ENCODE measurements around the gene ENTPD6. TPM values are rescaled to one million over a fixed set of nuclear protein-coding genes. Genes with fewer than 3 reads are reported as not detected.
"Not testable (repeated sequence)": the region's sequence is repeated elsewhere in the genome, so short reads cannot be mapped to it uniquely, and the experiment has no call there.

The ENTPD6 gene
- total RNA-seq, 1 donor from 2014 or later: 57.8 TPM

DNA sequence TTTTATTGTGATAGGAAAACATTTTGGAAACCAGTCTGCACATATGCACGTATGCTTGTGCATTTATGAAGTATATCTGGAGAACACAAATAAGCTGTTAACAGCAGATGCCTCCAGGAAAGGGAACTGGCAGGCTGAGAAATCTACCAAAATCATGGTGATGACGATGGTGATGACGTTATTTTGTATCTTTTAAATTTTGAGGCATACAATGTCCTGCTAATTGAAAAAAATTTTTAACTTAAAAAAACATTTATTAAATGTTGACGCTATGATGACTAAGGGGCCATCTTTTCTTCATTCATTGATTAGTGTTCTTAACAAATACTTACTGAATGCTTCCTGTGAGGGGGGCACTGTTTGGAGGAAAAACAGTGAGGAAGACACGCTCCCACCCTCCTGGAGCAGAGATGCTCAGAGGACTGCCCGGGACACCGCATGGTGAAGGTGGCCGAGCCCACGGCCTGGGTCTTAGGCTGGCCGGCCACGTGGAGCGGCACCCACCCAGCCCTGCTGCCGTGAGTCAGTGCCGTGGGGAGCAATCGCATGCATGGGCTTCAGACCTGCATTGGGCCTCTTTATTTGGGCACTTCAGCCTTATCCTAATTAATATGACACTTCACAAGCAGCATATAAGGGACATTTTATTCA, 15.9 kb upstream of the ENTPD6 start:
- peak overlapping the region; percentile 63 for H3K4me2 ChIP-seq (ENCODE audit: low read length)
- H3K4me1 Mint-ChIP-seq (ENCODE audit: low read depth, unreplicated experiment): peaks cover 11% of the 10 kb centered on the region
- no peak for FAIRE-seq

DNA sequence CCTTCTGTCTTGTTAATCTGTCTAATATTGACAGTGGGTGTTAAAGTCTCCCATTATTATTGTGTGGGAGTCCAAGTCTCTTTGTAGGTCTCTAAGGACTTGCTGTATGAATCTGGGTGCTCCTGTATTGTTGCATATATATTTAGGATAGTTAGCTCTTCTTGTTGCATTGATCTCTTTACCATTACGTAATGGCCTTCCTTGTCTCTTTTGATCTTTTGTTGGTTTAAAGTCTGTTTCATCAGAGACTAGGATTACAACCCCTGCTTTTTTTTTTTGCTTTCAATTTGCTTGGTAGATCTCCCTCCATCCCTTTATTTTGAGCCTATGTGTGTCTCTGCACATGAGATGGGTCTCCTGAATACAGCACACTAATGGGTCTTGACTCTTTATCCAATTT, 11.1 kb upstream of the ENTPD6 start:
- H3K9me3 Mint-ChIP-seq (ENCODE audit: unreplicated experiment): peaks cover 46% of the 10 kb centered on the region
- H3K4me1 Mint-ChIP-seq (ENCODE audit: low read depth, unreplicated experiment); H3K36me3 ChIP-seq (ENCODE audit: insufficient read depth, low read length); H3K27ac Mint-ChIP-seq (ENCODE audit: unreplicated experiment); H3K4me2 ChIP-seq (ENCODE audit: low read length); H3K36me3 Mint-ChIP-seq (ENCODE audit: low read depth, unreplicated experiment); FAIRE-seq; H3K27ac ChIP-seq (ENCODE audit: low read depth, low read length); H2AFZ ChIP-seq (ENCODE audit: low read depth, low read length); H3K9ac ChIP-seq (ENCODE audit: low read length); H3K4me3 Mint-ChIP-seq (ENCODE audit: unreplicated experiment); H4K20me1 ChIP-seq (ENCODE audit: insufficient read depth, low read length); H3K4me3 ChIP-seq (ENCODE audit: insufficient read depth, low read depth, low read length); H3K9me3 ChIP-seq (ENCODE audit: insufficient read depth, low read depth, low read length); H3K4me1 ChIP-seq (ENCODE audit: insufficient read depth, low read length); H3K79me2 ChIP-seq (ENCODE audit: insufficient read depth, low read length); DNase-seq (ENCODE audit: low read depth); H3K27me3 ChIP-seq (ENCODE audit: insufficient read depth, low read length): not testable (repeated sequence)
- H3K27me3 Mint-ChIP-seq (ENCODE audit: low read depth, unreplicated experiment): peaks cover 42% of the 10 kb centered on the region

More for the DNA sequence above, 15.9 kb upstream of the ENTPD6 start:
- Mint-ChIP-seq H3K27ac (ENCODE audit: unreplicated experiment) (no peak overlapping the region), H3K27me3 (ENCODE audit: low read depth, unreplicated experiment) (peaks cover 35% of the 10 kb centered on the region), H3K4me3 (ENCODE audit: unreplicated experiment) (no peak overlapping the region), H3K9me3 (ENCODE audit: unreplicated experiment) (peaks cover 19% of the 10 kb centered on the region), H3K36me3 (ENCODE audit: low read depth, unreplicated experiment) (no peaks in the 10 kb centered on the region)
- no peaks in the 10 kb centered on the region for H3K9me3 ChIP-seq (ENCODE audit: insufficient read depth, low read depth, low read length)
- peaks cover 21% of the 10 kb centered on the region for H3K4me1 ChIP-seq (ENCODE audit: insufficient read depth, low read length)
- no peak overlapping the region for H3K9ac ChIP-seq (ENCODE audit: low read length)
- H3K4me3 ChIP-seq (ENCODE audit: insufficient read depth, low read depth, low read length): no peak overlapping the region
- H3K79me2 ChIP-seq (ENCODE audit: insufficient read depth, low read length): no peaks in the 10 kb centered on the region
- H3K27ac ChIP-seq (ENCODE audit: low read depth, low read length): no peak overlapping the region
- no peaks in the 10 kb centered on the region for H4K20me1 ChIP-seq (ENCODE audit: insufficient read depth, low read length)
- H3K36me3 ChIP-seq (ENCODE audit: insufficient read depth, low read length): no peaks in the 10 kb centered on the region
- H2AFZ ChIP-seq (ENCODE audit: low read depth, low read length): no peak overlapping the region
- no peak for DNase-seq (ENCODE audit: low read depth)
- H3K27me3 ChIP-seq (ENCODE audit: insufficient read depth, low read length): no peaks in the 10 kb centered on the region
- TF ChIP-seq, protein P1, sequence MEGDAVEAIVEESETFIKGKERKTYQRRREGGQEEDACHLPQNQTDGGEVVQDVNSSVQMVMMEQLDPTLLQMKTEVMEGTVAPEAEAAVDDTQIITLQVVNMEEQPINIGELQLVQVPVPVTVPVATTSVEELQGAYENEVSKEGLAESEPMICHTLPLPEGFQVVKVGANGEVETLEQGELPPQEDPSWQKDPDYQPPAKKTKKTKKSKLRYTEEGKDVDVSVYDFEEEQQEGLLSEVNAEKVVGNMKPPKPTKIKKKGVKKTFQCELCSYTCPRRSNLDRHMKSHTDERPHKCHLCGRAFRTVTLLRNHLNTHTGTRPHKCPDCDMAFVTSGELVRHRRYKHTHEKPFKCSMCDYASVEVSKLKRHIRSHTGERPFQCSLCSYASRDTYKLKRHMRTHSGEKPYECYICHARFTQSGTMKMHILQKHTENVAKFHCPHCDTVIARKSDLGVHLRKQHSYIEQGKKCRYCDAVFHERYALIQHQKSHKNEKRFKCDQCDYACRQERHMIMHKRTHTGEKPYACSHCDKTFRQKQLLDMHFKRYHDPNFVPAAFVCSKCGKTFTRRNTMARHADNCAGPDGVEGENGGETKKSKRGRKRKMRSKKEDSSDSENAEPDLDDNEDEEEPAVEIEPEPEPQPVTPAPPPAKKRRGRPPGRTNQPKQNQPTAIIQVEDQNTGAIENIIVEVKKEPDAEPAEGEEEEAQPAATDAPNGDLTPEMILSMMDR (IDR thresholded peaks at IDR 0.05; ENCODE audit: insufficient read depth, low read depth, low read length): no peak

DNA sequence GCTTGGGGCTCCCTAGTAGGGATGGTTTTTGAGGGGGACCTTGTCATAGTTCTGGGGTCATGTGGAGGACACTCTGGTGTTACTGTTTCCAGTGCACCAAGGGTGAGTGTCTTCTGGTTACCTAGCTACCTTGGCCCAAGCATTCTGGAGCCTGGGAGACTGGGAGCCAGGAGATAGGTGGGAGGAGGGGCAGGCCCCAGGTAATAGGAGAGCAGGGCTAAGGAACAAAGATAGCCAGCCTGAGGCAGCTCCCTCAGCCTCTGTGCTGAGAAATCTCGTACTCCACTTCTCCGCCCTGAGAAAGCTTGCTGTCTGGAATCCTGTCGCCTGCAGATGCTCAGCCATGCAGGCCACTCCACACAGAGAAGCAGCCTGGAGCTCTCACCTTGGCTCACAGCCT, 8.3 kb upstream of the ENTPD6 start:
- no peaks in the 10 kb centered on the region for H3K36me3 Mint-ChIP-seq (ENCODE audit: low read depth, unreplicated experiment)
- Histone ChIP-seq H2AFZ (ENCODE audit: low read depth, low read length) (no peak overlapping the region), H3K4me2 (ENCODE audit: low read length) (no peak overlapping the region), H3K36me3 (ENCODE audit: insufficient read depth, low read length) (no peaks in the 10 kb centered on the region), H3K9ac (ENCODE audit: low read length) (no peak overlapping the region), H3K79me2 (ENCODE audit: insufficient read depth, low read length) (no peaks in the 10 kb centered on the region), H3K27me3 (ENCODE audit: insufficient read depth, low read length) (no peaks in the 10 kb centered on the region), H3K4me3 (ENCODE audit: insufficient read depth, low read depth, low read length) (no peak overlapping the region), H3K27ac (ENCODE audit: low read depth, low read length) (no peak overlapping the region), H3K4me1 (ENCODE audit: insufficient read depth, low read length) (no peaks in the 10 kb centered on the region), H3K9me3 (ENCODE audit: insufficient read depth, low read depth, low read length) (no peaks in the 10 kb centered on the region), H4K20me1 (ENCODE audit: insufficient read depth, low read length) (no peaks in the 10 kb centered on the region)
- H3K9me3 Mint-ChIP-seq (ENCODE audit: unreplicated experiment): peaks cover 44% of the 10 kb centered on the region
- TF ChIP-seq EZH2 (IDR thresholded peaks at IDR 0.05; ENCODE audit: insufficient read depth, low read length): no peak
- TF ChIP-seq, protein P1 (IDR thresholded peaks at IDR 0.05; ENCODE audit: insufficient read depth, low read depth, low read length): no peak
- no peak overlapping the region for H3K27ac Mint-ChIP-seq (ENCODE audit: unreplicated experiment)
- DNase-seq (ENCODE audit: low read depth): no peak
- no peak for FAIRE-seq
- H3K27me3 Mint-ChIP-seq (ENCODE audit: low read depth, unreplicated experiment): peaks cover 53% of the 10 kb centered on the region
- H3K4me3 Mint-ChIP-seq (ENCODE audit: unreplicated experiment): no peak overlapping the region
- no peaks in the 10 kb centered on the region for H3K4me1 Mint-ChIP-seq (ENCODE audit: low read depth, unreplicated experiment)
